ENCODE data around the gene SLC1A2.

The SLC1A2 gene

DNA sequence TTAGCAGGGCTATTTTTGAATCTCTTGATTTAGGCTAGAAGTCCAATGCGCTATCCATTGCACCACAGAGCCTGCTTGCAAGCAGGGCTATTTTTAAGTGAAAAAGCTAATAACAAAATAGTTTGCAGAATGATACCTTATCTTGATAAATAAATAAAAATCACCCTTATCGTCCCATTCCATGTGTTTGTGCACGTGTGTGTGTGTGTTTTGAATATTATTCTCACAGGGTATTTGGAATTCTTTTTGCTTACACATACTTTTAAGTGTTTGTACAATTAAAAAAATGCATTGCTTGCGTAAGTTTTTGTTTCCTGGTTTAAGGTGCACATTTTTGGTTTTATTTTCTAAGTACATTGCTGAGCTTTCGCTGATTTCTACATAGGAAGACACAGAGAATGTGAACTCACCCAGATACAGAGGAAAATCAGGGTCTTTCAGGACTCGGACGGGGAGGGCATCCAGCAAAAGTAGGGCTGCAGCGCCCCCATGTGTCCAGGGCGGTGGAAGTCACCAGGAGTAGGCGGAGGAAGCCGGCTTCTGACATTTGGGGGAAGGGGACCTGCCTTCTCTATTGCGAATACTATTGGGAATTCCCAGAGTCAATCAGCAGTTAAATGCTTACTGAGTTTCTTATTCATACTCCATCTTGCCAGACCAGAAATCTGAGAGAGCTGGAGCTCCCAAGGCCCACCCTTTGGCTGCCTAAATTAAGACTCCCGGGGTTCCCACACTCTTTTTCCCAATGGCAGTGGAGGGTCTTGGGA, 27.3 kb downstream of the SLC1A2 start:
- peak; percentile 77 for ATAC-seq
- peaks cover 15% of the 10 kb centered on the region for H3K27me3 Mint-ChIP-seq
- no peaks in the 10 kb centered on the region for H3K36me3 Mint-ChIP-seq
- peaks cover 26% of the 10 kb centered on the region for H3K4me1 Mint-ChIP-seq
- H3K4me3 Mint-ChIP-seq = peak overlapping the region; percentile 37
- H3K9me3 Mint-ChIP-seq = no peaks in the 10 kb centered on the region
- peak overlapping the region; percentile 20 for H3K27ac Mint-ChIP-seq

DNA sequence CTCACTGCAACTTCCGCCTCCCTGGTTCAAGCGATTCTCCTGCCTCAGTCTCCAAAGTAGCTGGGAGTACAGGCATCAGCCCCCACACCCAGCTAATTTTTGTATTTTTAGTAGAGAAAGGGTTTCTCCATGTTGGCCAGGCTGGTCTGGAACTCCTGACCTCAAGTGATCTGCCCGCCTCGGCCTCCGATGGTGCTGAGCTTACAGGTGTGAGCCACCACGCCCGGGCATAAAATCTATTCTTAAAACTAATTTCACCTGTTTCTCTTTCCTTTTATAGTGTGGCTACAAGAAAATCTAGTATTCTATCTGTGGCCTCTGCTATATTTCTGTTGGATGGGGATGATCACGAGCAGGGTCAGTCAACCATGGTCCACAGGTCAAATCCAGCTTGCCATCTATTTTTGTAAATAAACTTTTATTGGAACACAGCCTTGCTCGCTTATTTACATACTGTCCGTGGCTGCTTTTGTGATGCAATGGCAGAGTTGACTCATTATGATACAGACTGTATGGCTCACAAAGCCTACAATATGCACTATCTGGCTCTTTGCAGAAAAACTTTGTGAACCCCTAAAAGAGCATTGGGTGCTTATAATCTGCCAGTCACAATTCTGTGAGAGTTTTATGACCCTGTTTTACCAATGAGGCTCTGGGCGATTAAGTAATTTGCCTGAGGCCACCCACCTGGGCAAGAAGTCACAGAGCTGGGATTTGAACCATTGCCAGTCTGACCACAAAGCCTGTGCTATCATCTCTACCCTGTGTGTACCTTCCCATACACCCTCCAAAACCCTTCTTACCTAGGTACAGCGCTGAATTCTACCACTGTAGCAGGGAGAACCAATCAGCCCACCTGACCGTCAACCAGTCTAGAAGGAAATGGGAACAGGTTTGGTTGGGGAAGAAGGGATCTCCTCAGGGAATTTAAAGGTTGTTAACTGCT, 28.3 kb downstream of the SLC1A2 start:
- ATAC-seq = peak; percentile 87
- Mint-ChIP-seq H3K36me3 (no peaks in the 10 kb centered on the region), H3K27ac (peak overlapping the region; percentile 49), H3K4me1 (peaks cover 26% of the 10 kb centered on the region), H3K4me3 (peak overlapping the region; percentile 29), H3K27me3 (peaks cover 15% of the 10 kb centered on the region), H3K9me3 (no peaks in the 10 kb centered on the region)

DNA sequence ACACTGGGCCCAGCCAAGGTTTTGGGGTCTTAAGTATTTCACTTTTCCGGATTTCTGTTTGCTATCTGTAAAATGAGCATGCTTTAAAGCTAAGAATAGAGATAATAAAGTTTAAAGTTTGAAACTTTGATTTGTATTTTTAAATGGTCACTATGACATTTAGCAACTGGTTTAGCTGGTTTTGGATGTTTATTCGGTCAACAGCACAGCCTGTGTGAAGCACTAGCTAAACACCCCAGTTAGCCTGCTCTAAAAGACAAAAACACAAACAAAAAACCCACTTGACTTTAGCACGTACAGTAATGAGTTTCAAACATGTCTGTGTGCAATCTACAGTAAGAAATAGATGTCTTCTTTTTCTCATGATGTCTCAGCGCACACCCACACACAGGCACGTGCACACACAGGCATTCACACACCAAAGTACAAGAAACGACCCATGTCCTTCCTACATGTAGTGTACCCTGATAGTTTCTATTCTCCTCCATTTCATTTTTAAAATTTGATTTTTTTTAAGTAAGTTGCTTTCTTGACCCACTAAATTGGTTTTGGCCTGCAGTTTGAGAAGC, 29.4 kb downstream of the SLC1A2 start:
- Mint-ChIP-seq H3K27ac (peak overlapping the region; percentile 49), H3K27me3 (peaks cover 15% of the 10 kb centered on the region), H3K36me3 (no peaks in the 10 kb centered on the region)

DNA sequence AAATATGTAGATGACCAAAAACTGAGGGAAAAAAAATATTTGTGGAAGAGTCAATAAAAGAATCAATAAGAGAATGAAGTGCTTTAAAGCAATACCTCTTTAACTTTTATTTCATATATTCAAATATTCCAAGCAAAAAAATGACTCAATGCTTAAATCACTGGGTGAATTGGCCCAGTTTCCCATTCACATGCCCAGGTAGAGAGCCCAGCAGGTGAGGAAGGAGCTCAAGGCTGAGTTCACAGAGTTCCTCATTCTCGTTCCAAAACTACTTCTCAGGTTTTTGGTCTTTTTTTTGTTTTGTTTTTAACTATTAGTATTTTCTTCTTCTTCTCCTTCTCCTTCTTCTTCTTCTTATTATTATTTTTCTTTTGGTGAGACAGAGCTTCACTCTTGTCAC, 30.2 kb downstream of the SLC1A2 start:
- H3K27ac Mint-ChIP-seq = peak overlapping the region; percentile 32
- H3K4me3 Mint-ChIP-seq = no peak overlapping the region
- H3K4me1 Mint-ChIP-seq = peaks cover 26% of the 10 kb centered on the region
- no peaks in the 10 kb centered on the region for H3K36me3 Mint-ChIP-seq
- ATAC-seq = no peak
- H3K27me3 Mint-ChIP-seq = peaks cover 12% of the 10 kb centered on the region
- H3K9me3 Mint-ChIP-seq = no peaks in the 10 kb centered on the region

More for the DNA sequence above, 29.4 kb downstream of the SLC1A2 start:
- Mint-ChIP-seq H3K4me1 (peaks cover 26% of the 10 kb centered on the region), H3K4me3 (no peak overlapping the region), H3K9me3 (no peaks in the 10 kb centered on the region)
- no peak for ATAC-seq

DNA sequence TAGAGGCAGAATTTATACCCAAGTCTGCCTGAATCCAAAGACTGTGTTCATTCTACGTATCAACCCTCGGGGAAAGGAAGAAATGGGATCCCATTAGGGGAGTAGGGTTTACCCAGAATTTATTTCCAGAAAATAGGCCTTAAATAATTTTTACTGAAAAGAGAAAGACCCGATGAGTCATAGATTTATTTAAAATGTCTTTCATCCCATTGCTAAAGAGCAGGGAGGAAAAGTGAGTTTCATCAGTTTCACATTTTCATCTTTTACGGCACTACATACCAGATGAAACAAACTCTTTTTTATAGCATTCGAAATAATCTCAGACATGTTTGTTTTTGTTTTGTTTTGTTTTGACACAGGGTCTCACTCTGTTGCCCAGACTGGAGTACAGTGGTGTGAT, 31.3 kb downstream of the SLC1A2 start:
- Mint-ChIP-seq H3K9me3 (no peaks in the 10 kb centered on the region), H3K4me1 (peaks cover 26% of the 10 kb centered on the region), H3K4me3 (no peak overlapping the region), H3K36me3 (no peaks in the 10 kb centered on the region), H3K27me3 (peaks cover 1% of the 10 kb centered on the region), H3K27ac (no peak overlapping the region)
- ATAC-seq = no peak

DNA sequence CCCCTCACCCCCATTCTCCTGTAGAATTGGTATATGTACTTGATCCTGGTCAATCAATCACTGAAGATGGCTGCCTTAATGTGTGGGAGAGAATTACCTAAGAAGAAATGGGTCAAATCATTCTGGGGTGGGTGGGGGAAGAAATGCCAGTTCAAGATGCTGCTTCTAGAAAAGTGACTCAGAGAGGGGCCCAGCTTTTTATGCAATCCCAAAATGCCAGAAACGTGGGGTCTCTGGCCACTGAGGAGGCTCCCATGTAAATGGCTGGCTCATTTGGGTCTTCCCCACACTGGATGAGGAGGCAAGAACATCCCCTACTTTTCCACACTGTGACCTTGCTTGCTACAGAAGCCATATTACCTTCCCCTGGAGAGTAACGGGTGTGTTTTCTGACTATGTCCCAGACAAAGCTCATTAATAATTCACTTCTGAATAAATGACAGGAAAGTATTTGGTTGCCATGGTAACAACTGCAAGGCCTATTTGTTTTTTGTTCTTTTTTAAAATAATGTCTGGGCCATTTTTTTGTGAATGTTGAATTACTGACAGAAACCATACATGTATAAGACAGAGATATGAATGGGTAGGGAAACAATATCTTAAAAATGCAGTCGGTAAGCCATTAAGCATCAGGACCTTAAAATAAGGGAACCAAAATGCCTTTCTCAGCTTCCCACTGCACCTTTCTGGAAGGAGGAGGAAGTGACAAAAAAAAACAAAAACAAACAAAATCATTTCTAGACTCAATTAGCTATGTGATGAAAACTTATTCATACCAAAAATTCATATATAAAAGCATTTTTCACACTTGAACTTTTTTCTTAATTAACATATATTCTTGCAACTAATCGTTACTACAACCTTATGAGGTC, 32.0 kb downstream of the SLC1A2 start:
- ATAC-seq = no peak
- no peaks in the 10 kb centered on the region for H3K9me3 Mint-ChIP-seq
- no peaks in the 10 kb centered on the region for H3K27me3 Mint-ChIP-seq
- H3K36me3 Mint-ChIP-seq = no peaks in the 10 kb centered on the region
- peaks cover 23% of the 10 kb centered on the region for H3K4me1 Mint-ChIP-seq
- no peak overlapping the region for H3K4me3 Mint-ChIP-seq
- H3K27ac Mint-ChIP-seq = no peak overlapping the region

DNA sequence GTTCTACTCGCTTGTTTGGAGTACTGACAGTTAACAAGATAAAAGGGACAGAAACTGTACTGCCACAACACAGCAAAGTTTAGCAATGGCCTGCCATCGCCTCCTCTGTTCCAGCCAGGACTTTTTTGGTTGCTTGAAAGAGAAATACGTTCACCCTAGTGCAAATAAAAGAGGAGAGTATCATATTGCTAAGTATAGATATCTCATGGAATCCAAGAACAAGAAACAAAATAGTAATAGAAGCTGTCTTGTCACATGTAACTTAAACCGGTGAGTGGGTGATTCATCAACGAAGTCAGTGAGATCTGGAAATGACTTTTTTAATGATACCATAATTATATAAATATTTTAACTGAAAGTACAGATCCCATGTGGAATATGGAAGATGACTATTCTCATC, 35.4 kb downstream of the SLC1A2 start:
- H3K27ac Mint-ChIP-seq = no peak overlapping the region
- no peak for ATAC-seq
- H3K36me3 Mint-ChIP-seq = no peaks in the 10 kb centered on the region
- no peak overlapping the region for H3K4me3 Mint-ChIP-seq
- H3K9me3 Mint-ChIP-seq = no peaks in the 10 kb centered on the region
- H3K27me3 Mint-ChIP-seq = no peaks in the 10 kb centered on the region
- no peaks in the 10 kb centered on the region for H3K4me1 Mint-ChIP-seq

DNA sequence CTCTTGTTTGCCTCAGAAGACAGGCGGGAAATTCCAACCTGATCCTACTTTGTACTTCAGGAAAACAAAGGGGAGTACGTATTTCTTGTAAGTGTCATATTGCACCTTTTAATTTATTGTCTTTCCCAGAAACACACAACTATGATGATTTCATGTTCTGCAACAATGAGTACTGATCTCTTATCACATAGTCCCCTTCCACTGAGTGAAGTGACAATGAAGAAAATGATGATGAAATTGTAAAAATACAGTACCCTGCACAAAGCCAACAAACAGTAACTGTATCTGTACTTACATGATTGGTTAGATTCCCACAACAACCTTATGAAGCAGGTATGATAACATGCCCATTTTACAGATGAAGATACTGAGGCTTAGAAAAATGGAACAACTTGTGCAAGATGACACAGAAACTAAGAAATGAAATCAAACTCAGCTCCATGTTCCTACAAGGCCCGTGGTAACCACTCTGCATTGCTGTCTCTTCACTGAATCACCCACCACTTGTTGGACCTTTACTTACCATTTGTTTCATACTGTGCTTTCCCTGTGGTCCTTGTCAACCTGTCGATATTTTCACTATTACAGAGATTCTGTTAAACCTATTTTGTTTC, 37.5 kb downstream of the SLC1A2 start:
- Mint-ChIP-seq H3K36me3 (no peaks in the 10 kb centered on the region), H3K4me1 (no peaks in the 10 kb centered on the region), H3K9me3 (no peaks in the 10 kb centered on the region), H3K27me3 (no peaks in the 10 kb centered on the region), H3K27ac (no peak overlapping the region), H3K4me3 (no peak overlapping the region)
- no peak for ATAC-seq

DNA sequence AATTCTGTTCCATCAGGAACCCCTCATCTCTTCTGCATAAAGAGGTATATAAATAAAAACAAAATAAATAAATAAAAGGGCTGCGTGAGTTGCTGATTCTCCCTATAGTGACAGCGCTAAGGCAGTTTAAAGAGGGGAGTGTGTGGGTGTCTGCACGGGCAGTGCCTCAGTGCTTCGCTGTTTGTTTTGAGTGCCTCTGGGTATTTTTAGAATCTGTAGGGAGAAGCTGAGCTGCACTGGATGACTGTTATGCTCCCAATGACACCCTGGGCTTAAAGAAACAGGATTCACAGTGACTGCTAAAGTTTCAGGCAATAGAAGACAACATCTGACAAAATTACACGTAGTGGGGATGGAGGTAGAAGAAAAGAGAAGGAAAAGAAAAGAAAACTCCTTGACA, 38.8 kb downstream of the SLC1A2 start:
- Mint-ChIP-seq H3K9me3 (no peaks in the 10 kb centered on the region), H3K27ac (no peak overlapping the region), H3K4me3 (no peak overlapping the region), H3K27me3 (no peaks in the 10 kb centered on the region), H3K4me1 (no peaks in the 10 kb centered on the region), H3K36me3 (no peaks in the 10 kb centered on the region)
- ATAC-seq = no peak

DNA sequence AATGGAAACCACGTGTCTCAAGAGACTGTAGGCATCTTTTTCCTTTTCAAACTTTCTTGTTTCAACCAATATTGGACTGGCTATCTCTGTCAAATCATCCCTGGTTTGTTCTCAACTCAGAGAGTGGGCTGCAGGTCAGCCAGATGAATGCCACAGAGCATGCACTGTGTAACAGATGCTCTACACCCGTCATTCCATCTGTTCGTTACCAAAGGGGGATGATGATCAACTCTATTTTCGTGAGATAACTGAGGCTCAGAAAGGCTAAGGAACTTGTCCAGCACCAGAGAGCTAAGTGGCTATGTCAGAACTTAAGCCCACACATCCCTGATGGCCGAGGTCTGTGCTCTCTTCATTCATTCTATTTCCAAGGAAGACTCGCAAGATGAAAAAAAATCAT, 42.1 kb downstream of the SLC1A2 start:
- no peak for ATAC-seq
- no peaks in the 10 kb centered on the region for H3K9me3 Mint-ChIP-seq
- no peak overlapping the region for H3K4me3 Mint-ChIP-seq
- H3K27ac Mint-ChIP-seq = no peak overlapping the region
- no peaks in the 10 kb centered on the region for H3K36me3 Mint-ChIP-seq
- H3K4me1 Mint-ChIP-seq = peaks cover 13% of the 10 kb centered on the region
- no peaks in the 10 kb centered on the region for H3K27me3 Mint-ChIP-seq

DNA sequence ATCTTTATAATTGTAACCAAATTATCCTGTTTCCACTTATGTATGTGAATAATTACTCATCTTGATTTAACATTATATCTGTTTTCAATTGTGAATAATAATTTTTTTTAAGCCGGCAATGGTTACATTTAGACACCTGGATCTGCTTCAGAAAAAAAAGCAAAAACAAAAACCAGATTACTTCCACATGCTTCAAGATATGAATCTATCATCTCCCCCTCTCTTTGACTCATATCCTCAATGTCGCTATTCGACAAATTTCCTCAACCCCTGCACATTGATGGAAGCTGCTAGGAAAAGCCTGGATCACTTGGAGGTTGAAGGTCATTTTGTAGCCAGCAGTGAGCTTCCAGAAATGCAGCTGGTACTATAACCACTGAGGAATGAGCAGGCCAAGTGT, 42.7 kb downstream of the SLC1A2 start:
- H3K27me3 Mint-ChIP-seq = no peaks in the 10 kb centered on the region
- no peak overlapping the region for H3K4me3 Mint-ChIP-seq
- no peaks in the 10 kb centered on the region for H3K9me3 Mint-ChIP-seq
- peaks cover 13% of the 10 kb centered on the region for H3K4me1 Mint-ChIP-seq
- H3K36me3 Mint-ChIP-seq = no peaks in the 10 kb centered on the region
- no peak for ATAC-seq
- H3K27ac Mint-ChIP-seq = no peak overlapping the region

DNA sequence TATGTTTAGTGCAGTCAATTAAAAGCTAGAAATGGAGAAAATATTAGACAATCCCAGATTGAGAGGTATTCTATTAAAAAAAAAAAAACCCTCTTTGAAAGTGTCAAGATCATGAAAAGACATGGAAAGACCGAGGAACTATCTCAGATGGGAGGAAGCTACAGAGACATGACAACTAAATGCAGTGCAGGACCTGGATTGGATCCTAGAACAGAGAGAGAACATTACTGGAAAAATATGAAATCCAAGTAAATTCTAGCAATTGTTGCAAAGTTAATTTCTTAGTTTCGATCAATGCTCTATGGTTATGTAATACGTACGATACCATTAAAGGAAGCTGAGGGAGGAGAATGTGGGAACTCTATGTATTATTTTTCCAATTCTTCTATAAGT, 43.2 kb downstream of the SLC1A2 start:
- H3K27me3 Mint-ChIP-seq = no peaks in the 10 kb centered on the region
- H3K27ac Mint-ChIP-seq = no peak overlapping the region
- H3K4me3 Mint-ChIP-seq = no peak overlapping the region
- ATAC-seq = no peak
- H3K36me3 Mint-ChIP-seq = no peaks in the 10 kb centered on the region
- peaks cover 13% of the 10 kb centered on the region for H3K4me1 Mint-ChIP-seq
- H3K9me3 Mint-ChIP-seq = no peaks in the 10 kb centered on the region

DNA sequence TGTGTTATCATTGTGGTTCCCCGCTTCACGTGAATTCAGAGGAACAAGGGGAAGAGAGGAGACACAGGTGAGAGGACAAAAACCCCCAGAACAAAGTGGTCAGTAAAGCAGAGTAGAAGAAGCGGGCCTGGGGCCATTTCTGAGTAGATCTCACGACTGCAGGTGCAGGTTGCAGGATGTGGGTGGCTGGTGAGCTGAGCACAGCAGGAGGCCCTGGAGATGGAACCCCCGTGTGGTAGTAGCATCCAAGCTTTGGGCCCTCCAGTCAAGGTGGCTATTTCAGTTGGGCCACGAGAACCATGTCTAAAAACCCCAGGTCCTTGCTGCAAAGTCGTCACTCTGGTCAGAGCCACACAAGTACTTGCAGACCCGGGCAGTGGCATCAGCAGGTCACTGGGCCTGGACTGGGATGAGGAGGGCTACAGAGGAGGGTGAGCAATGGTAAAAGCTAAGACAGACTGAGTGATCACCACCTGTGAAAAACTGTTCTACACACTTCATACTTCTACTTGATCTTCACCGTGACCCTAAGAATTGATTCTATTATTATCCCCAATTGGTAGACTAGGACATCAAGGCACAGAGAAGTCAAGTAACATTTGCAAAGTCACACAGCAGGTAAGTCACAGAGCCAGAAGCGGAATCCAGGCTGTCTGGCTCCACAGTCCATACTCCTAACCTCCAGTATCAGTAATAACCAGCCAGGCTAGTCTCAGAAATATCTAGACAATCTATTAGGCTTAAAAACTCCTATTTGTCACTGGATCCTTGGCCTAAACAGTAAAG, 43.8 kb downstream of the SLC1A2 start:
- H3K27me3 Mint-ChIP-seq = no peaks in the 10 kb centered on the region
- no peak overlapping the region for H3K27ac Mint-ChIP-seq
- H3K4me1 Mint-ChIP-seq = peaks cover 13% of the 10 kb centered on the region
- H3K9me3 Mint-ChIP-seq = no peaks in the 10 kb centered on the region
- no peak overlapping the region for H3K4me3 Mint-ChIP-seq
- no peaks in the 10 kb centered on the region for H3K36me3 Mint-ChIP-seq
- ATAC-seq = peak; percentile 69
